GM21381 (cell line): Measurements from ENCODE around the gene FOXQ1.

Experiments
- ATAC-seq: cut with Tn5 transposase; IDR thresholded peaks from one replicate; pipeline ENCODE4 v1.9.1; 2021; ENCODE audit warnings: mild to moderate bottlenecking, moderate library complexity; ENCODE audit not compliant: unreplicated experiment

The FOXQ1 gene, protein sequence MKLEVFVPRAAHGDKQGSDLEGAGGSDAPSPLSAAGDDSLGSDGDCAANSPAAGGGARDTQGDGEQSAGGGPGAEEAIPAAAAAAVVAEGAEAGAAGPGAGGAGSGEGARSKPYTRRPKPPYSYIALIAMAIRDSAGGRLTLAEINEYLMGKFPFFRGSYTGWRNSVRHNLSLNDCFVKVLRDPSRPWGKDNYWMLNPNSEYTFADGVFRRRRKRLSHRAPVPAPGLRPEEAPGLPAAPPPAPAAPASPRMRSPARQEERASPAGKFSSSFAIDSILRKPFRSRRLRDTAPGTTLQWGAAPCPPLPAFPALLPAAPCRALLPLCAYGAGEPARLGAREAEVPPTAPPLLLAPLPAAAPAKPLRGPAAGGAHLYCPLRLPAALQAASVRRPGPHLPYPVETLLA

GRCh38 chr6:1311400-1312202 is at the start of gene FOXQ1:
Gene FOXQ1, plus strand, starts transcription at chr6:1312098. Its CDS starts 607 bp downstream, at chr6:1312705.
- no peak for ATAC-seq

GRCh38 chr6:1262704-1263038 is 49.2 kb upstream of the FOXQ1 start:
- no peak for ATAC-seq

DNA sequence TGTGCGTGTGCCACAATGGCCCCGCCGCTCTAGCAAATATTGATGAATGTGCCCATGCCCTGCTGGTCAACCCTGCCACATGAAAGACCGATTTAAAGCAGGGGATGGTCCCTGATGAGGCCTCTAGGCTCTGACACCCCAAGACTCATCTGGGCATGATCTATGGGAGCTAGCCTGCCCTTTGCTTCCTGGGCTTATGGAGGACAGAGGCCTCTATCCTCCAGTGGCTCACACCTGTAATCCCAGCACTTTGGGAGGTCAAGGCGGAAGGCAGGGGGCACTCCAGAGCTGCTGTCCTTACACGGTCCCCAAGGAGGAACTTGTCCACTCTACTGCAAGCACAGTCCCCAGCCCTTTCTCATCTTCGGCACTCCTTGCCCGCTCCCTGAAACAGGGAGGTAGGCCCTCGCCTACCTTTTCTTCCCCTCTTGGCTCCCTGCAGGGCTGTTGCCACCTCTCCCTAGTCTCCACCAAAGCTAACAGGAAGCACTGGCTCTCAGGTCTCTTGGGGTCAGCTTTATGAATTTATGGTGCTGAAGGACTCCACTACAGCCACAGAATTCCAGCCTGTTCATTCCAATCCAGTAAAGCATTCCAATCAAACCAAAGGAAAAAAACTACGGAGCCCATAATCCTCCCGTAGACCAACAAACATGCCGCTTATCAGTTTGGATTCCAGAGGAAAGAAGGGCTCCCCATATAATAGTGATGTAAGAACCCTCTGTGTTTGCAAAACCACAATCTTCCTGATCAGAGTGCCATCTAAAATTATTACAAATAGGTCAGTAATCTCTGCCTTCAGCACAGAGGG is 48.7 kb upstream of the FOXQ1 start:
- no peak for ATAC-seq

DNA sequence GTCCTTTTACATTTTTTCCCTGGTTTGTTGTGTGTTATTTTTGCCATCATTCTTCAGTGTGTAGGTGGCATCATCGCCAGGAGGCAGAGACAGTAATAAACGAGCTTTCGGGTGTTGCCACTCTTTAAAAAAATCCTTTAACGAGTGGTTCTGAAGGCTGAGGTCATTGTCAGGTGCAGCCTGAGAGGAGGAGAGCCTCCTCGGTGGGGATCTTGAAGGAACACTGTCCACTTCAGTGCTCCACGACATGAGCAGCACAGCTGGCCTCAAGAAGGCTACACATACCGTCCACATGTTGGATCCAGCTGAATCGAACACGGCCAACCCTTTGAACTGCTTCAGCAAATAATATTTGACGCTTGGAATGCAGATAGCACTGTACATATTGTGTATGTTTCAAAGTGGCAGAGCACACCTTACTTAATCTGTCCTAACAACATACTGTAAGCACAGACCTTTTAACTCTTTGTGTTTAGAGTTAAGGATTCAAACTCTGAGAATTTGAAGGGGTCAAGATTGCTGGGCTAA is 48.0 kb upstream of the FOXQ1 start:
- ATAC-seq, result no peak

DNA sequence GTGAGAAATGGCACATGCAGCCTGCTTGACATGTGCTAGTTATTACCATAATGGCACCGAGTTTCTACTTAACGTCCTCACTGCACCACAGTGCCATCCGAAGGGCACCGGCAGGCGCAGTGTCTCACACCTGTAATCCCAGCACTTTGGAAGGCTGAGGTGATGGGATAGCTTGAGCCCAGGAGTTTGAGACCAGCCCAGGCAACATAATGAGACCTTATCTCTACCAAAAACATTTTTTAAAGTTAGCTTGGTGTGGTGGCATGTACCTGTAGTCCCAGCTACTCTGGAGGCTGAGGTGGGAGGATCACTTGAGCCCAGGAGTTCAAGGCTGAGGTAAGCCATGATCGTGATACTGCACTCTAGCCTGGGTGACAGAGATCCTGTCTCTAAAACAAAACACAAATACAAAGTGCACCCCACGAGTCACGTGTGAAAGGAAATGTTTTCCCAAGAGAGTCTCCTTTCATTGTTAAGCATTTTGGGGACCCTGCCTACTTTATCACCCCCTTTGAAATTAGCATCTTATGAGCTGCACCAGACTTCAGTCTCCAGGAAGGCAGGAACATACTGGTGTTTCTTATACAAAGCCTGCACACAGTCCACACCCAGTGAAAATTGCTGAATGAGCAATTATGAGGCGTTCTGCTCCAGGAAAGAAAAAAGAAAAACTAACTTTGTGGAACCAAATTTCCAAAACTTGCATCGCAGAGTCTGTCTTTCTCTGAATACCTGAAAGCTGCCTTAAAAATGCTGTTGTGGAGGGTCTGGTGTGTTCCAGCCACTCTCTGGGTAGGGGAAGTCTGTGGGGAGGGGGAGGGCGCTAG is 47.1 kb upstream of the FOXQ1 start:
- ATAC-seq, result no peak

DNA sequence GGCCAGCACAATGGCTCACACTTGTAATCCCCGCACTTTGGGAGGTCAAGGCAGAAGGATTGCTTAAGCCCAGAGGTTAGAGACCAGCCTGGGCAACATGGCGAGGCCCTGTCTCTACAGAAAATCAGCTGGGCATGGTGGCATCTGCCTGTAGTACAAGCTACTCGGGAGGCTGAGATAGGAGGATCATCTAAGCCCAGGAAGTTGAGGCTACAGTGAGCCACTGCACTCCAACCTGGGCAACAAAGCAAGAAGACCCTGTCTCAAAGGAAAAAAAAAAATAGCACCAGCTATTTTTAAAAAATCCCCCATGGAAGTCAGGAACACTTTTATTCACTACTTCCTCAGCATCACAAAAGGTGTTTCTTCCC is 45.2 kb upstream of the FOXQ1 start:
- ATAC-seq, result no peak

- ATAC-seq, result no peak
These were observed 44.7 kb upstream of the FOXQ1 start for GRCh38 chr6:1267057-1267732.

DNA sequence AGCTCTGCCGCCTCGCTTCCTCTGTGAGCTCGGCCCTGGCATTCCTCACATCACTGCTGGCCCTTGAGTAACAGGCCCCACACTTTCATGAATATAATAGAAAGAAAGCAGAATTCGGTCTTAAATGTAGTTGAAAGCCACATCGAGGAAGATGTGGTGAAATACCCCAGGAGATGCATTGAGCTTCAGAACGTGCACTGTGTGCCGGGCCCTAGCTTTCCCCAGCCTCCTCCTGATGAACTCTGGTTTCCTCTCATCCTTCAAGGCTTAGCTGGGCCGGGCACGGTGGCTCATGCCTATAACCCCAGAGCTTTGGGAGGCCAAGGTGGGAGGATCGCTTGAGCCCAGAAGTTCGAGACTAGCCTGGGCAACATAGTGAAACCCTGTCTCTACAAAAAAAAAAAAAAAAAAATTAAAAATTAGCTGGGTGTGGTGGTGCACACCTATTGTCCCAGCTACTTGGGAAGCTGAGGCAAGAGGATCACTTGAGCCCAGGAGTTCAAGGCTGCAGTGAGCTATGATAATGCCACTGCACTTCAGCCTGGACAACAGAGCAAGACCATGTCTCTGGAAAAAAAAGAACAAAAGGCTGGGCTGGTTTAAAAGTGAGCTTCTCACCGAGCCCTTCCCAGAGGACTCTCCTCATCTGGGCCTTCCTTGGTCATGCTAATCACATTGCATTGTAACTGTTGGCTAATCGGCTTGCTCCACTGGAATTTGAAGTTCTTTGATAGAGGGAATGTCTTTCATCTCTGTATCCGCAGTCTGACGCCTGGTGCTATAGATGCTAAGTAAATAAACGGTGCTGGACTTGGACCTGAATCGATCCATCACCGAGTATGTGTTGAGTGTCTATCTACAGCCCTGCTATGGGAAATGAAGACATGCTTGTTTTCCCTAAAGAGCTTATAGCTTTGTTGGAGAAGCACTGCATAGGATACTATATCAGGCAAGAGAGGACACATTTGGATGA is 43.8 kb upstream of the FOXQ1 start:
- no peak for ATAC-seq

DNA sequence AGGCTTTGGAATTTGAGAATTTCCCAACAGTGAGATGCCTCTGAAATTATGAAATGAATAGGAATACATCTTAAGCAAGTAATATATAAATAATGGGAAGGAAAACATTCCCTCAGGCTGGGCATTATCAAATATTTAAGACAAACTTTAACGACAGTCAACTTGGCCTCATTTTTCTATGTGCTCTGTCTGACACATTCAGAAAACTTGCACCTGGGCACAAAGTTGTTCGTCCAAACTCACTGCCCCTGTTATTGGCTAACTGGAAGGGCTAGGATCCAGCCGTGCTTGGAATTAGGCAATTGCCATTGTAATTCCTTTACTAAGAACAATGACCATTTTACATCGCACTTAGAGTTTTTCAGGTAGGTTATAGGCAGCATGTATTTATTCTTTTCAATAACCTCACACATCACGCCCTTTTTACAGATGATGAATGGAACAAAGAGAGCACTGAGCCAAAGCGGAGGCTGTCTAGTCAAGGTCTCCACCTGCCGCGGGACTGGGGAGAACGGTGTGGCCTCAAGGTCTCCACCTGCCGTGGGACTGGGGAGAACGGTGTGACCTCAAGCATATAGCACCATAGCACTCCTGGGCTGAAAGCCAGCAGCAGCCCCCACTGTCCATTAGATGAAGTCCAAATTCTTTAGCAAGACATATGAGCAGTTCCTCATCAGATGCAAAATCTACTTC is 40.7 kb upstream of the FOXQ1 start:
- no peak for ATAC-seq

- ATAC-seq, result no peak
These were observed 33.7 kb upstream of the FOXQ1 start for GRCh38 chr6:1278061-1278720.

DNA sequence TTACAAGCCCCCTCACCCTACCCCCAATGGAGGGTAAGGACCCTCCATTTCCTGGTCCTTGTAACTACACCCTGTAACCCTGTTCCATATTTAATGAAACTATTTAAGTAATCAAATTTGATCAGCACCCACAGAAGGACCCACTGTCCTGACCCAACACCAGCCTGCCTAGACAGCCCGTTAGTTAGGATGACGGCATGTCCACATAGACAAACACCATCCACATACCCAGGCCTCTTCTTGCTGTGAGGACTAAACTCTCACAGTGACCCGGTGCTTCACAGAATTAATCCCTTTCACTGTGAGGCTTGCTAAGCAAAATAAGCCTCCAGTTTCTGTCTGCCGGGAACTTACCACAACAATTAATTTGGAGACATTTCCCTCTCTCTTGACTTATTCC is 32.8 kb upstream of the FOXQ1 start:
- ATAC-seq, result no peak

GRCh38 chr6:1280666-1281300 is 31.1 kb upstream of the FOXQ1 start:
- no peak for ATAC-seq

GRCh38 chr6:1281746-1282145 is 30.2 kb upstream of the FOXQ1 start:
- ATAC-seq, result no peak

GRCh38 chr6:1283501-1283900 is 28.4 kb upstream of the FOXQ1 start:
- ATAC-seq, result no peak

GRCh38 chr6:1285556-1285955 is 26.3 kb upstream of the FOXQ1 start:
- ATAC-seq, result no peak

DNA sequence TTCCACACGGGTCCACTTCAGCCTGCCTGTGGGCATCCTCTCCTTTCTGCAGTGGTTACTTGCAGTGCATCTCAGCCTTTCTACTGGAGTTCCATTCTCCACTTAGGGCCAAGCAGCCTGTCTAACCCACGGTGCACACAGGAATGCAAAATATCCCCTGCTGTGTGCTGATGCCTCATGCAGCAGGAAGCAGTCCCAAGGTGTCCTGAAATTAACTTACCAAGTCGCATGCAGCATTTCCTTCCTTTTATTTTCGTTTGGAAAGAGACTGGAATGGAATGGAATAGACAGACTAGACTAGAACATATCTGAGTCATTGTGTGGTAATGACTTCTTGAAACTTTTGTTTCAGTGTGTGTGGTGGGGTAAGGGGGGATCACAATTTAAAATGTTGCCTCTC is 25.9 kb upstream of the FOXQ1 start:
- ATAC-seq, result no peak

- no peak for ATAC-seq
These were observed 24.8 kb upstream of the FOXQ1 start for GRCh38 chr6:1287103-1287591.
